Measurements from ENCODE around the gene COLGALT1.
"Not testable (repeated sequence)": the region's sequence is repeated elsewhere in the genome, so short reads cannot be mapped to it uniquely, and the experiment has no call there.

Gene COLGALT1

GRCh38 chr19:17560205-17560595 lies 4.8 kb downstream of the COLGALT1 start:
- DNase-seq (ENCODE audit: low read depth): no peak

DNA sequence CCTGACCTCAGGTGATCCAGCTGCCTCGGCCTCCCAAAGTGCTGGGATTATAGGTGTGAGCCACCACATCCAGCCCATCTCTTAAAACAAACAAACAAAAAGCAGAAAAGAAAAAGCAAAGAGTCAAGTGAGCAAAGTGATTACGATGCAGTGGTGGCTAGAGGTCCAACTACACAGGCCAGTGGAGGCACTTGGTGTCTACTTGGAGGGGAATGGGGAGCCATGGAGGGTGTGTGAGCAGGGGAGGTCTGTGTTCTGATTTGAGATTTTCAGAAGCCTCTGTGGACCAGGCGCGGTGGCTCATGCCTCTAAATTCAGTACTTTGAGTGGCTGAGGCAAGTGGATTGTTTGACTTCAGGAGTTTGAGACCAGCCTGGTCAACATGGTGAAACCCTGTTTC lies 6.6 kb downstream of the COLGALT1 start:
- no peak for DNase-seq (ENCODE audit: low read depth)

GRCh38 chr19:17562561-17562960 lies 7.1 kb downstream of the COLGALT1 start:
- no peak for DNase-seq (ENCODE audit: low read depth)

- no peak for DNase-seq (ENCODE audit: low read depth)
Observed at GRCh38 chr19:17564781-17565180, 9.3 kb downstream of the COLGALT1 start.

GRCh38 chr19:17565611-17566010 lies 10.2 kb downstream of the COLGALT1 start:
- no peak for DNase-seq (ENCODE audit: low read depth)

GRCh38 chr19:17567940-17568339 lies 12.5 kb downstream of the COLGALT1 start:
- no peak for DNase-seq (ENCODE audit: low read depth)

DNA sequence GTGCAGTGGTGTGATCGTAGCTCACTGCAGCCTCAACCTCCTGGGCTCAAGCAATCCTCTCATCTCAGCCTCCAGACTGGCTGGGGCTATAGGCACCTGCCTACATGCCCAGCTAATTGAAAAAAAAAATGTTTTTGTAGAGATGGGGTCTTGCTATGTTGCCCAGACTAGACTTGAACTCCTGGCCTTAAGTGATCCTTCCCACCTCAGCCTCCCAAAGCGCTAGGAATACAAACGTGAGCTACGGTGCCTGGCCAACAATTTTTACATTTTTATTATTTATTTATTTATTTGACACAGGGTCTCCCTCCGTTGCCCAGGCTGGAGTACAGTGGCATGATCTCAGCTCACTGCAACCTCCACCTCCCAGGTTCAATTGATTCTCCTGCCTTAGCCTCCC lies 14.8 kb downstream of the COLGALT1 start:
- not testable (repeated sequence) for DNase-seq (ENCODE audit: low read depth)

DNA sequence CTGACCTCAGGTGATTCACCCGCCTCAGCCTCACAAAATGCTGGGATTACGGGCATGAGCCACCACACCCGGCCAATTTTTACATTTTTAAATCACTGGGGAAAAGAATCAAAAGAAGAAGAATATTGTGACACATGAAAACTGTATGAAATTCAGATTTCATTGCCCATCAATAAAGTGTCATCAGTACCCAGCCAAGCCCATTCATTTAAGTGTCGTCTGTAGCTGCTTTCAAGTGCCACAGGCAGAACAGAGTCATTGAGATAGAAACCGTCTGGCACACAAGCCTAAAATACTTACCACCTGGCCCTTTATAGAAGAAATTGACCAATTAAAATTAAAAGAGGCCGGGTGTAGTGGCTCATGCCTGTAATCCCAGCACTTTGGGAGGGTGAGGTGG lies 15.3 kb downstream of the COLGALT1 start:
- no peak for DNase-seq (ENCODE audit: low read depth)

GRCh38 chr19:17572638-17573037 lies 17.2 kb downstream of the COLGALT1 start:
- DNase-seq (ENCODE audit: low read depth): no peak

DNA sequence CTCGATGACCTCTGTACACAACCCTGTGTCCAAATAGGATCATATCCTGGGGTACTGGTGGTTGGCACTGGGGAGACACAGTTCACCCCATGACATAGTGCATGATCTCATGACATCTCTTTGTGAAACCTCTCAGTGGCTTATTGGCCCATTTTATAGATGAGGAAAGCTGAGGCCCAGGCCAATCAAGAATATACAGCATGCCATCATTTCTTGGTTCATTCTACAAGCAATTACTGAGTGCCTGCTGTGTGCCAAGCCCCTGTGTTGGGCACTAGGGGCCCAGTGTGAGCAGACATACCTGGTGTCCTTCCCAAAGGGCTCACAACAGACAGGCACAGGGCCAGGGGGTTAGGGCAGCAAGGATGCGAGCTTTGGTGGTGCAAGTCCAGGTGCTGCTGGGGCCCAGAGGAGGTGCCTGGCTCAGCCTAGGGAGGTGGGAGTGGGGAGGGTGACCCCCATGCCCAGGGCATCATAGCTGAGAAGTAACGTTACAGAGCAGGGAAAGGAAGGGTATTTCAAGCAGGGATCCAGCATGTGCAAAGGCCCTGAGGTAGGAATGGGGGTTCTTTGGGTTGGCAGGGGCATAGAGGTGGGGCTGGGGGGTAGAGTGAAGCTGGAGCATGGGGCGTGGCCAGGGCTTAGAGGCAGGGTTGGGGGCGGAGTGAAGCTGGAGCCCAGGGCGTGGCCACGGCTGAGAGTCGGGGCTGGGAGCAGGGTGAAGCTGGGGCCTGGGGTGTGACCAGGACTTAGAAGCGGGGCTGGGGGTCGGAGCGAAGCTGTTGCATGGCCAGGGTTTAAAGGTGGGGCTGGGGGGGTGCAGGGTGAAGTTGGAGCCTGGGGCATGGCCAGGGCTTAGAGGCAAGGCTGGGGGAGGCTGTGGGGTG lies 20.7 kb downstream of the COLGALT1 start:
- DNase-seq (ENCODE audit: low read depth): no peak

- no peak for DNase-seq (ENCODE audit: low read depth)
Observed at GRCh38 chr19:17576758-17577456, 21.5 kb downstream of the COLGALT1 start.

GRCh38 chr19:17577457-17578097 lies 22.1 kb downstream of the COLGALT1 start:
- no peak for DNase-seq (ENCODE audit: low read depth)

DNA sequence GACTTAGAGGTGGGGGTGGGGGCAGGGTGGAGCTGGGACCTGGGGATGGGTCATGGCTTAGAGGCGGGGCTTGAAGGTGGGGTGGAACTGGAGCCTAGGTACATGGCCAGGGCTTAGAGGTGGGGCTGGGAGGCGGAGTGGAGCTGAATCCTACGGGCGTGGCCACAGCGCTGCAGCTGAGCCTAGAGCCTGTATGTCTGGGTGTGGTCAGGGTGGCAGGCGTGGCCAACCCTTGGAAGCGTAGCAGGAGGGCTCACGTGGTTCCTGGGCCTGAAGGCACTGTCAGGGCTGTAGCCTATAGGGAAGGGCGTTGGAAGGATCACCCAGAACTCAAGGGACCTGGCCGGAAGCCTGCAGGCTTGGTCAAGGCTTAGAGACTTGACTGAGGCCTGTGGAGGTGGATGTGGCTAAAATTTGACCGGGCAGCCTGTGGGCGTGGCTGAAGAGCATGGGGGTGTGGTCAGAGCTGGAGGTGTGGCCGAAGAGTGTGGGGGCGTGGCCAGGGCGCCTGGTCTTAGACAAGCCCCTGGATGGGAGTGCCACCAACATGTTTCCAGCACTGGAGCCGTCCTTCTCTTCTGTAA lies 24.3 kb downstream of the COLGALT1 start:
- DNase-seq (ENCODE audit: low read depth): no peak

DNA sequence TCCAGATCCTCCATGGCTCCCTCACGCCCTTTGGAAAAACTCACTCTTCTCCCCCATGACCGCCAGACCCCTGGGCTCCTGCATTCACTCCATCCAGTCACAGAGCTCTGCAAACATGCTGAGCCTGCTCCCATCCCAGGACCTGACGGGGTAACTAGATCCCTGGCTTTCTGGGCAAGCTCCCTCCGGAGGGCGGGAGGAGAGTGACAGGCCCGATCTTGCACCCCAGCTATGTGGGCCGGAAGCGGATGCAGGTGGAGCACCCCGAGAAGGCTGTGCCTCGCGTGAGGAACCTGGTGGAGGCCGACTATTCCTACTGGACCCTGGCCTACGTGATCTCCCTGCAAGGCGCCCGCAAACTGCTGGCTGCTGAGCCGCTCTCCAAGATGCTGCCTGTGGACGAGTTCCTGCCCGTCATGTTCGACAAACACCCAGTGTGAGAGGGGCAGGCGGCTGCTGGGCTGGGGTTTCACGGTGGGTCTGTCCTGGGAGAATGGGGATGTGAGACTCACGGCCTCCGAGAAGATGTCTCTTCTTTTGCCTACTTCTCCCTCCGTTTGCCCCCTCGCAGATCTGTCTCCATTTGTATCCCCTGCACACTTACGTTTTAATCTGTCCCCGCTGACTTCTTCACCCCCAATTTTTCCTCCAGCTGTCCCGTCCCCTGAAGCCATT lies 25.2 kb downstream of the COLGALT1 start:
- DNase-seq (ENCODE audit: low read depth): no peak

GRCh38 chr19:17581211-17581874 lies 25.9 kb downstream of the COLGALT1 start:
- no peak for DNase-seq (ENCODE audit: low read depth)

GRCh38 chr19:17582613-17583012 lies 27.2 kb downstream of the COLGALT1 start:
- no peak for DNase-seq (ENCODE audit: low read depth)

DNA sequence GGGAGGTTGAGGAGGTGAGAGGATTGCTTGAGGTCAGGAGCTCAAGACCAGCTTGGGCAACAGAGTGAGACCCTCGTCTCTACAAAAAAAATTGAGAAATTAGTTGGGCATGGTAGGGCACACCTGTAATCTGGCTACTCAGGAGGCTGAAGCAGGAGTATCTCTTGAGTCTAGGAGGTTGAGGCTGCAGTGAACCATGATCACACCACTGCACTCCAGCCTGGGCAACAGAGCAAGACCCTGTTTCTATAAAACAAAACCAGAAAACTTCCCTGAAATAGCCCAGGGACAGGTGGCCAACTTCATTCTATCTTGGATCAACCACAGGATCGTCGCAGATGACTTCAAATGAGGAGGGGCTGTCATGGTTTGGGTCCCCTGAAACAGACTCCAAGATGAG lies 28.7 kb downstream of the COLGALT1 start:
- no peak for DNase-seq (ENCODE audit: low read depth)

- not testable (repeated sequence) for DNase-seq (ENCODE audit: low read depth)
Observed at GRCh38 chr19:17585395-17585794, 29.9 kb downstream of the COLGALT1 start.

- no peak for DNase-seq (ENCODE audit: low read depth)
Observed at GRCh38 chr19:17590866-17591265, 35.4 kb downstream of the COLGALT1 start.

DNA sequence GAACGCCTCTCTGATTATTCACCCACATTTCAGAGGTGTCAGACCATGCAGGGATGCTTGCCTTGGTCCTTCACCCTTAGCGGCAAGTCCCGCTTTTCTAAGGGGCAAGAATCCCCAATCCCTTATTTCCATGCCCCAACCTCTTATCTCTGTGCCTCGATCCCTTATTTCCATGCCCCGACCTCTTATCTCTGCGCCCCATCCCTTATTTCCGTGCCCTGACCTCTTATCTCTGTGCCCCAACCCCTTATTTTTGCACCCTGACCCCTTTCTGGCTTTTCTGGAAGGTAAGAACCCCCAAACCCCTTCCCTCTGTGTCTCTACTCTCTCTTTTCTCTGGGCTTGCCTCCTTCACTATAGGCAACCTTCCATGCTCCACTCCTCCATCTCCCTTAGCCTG lies 38.8 kb downstream of the COLGALT1 start:
- not testable (repeated sequence) for DNase-seq (ENCODE audit: low read depth)

DNA sequence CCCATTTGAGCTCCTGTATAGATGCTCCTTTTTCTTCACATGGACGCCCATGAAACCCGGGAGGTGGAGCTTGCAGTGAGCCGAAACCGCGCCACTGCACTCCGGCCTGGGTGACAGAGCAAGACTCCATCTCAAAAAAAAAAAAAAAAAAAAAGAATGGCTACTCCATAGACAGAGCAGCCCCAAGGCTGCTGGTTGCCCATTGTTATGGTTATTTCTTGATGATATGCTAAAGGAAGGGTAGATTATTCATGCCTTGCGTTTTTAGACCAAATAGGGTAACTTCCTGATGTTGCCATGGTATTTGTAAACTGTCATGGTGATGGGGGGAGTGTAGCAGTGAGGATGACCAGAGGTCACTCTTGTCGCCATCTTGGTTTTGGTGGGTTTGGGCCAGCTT lies 42.6 kb downstream of the COLGALT1 start:
- not testable (repeated sequence) for DNase-seq (ENCODE audit: low read depth)
